ENCODE results near the gene CSTF2. TPM values are rescaled to one million over a fixed set of nuclear protein-coding genes. Genes with fewer than 3 reads are reported as not detected.

Gene CSTF2
- total and polyA plus RNA-seq, 4 donors, result 3.9 to 11.8 (median 5.3) TPM

DNA sequence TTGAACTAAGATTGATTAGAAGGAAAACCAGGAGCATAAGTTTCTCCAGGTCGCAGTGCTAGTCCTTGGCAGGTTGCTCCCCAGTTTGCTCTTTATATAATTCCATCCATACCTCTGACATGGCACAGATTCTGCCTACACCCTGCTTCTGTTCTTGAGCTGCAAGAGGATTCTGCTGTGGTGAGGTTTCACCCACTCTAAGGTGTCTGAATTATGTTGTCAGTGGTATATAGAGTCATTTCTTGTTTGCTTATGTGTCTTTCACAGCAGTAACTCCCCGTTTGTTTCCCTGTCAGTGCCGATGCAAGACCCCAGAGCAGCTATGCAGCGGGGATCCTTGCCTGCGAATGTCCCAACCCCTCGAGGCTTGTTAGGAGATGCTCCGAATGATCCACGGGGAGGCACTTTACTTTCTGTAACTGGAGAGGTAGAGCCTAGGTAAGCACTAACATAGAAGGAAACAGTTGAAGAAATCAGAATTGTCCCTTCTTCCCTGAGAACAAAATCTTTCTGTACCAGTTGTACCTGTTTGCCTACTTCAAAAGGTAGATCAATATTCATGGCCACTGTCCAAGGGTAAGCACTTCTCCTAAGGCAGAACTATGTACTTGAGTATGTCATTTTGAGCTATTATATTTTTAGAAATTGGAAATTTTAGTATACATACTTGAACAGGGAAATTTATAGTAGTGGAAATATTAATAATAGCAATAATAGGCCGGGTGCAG lies 11.2 kb downstream of the CSTF2 start:
- Histone ChIP-seq H3K27me3 (ENCODE audit: control insufficient read depth in 4 of 4, insufficient read depth in 4 of 4, low read length in 3 of 4) (no peaks in the 10 kb centered on the region), H3K27ac (ENCODE audit: low read depth in 1 of 2, low read length in 2 of 2) (no peak overlapping the region), H3K36me3 (ENCODE audit: control insufficient read depth in 4 of 4, insufficient read depth in 3 of 4, low read depth in 1 of 4, low read length in 3 of 4) (peaks cover 6 to 39% (median 18%) of the 10 kb centered on the region in 4 donors), H3K4me3 (ENCODE audit: low read depth in 1 of 3, low read length in 3 of 3) (no peak overlapping the region), H3K9ac (ENCODE audit: low read depth in 1 of 2, low read length in 2 of 2) (no peak overlapping the region), H3K9me3 (ENCODE audit: control insufficient read depth in 4 of 4, low read length in 3 of 4) (no peaks in the 10 kb centered on the region), H3K4me1 (ENCODE audit: control insufficient read depth in 4 of 4, insufficient read depth in 4 of 4, low read length in 3 of 4) (no peaks in the 10 kb centered on the region)
- TF ChIP-seq FOXA2 (IDR thresholded peaks at IDR 0.05) (no peak), EGR1 (IDR thresholded peaks at IDR 0.05; ENCODE audit: low read depth in 2 of 2) (no peak)
- TF ChIP-seq, protein P1, sequence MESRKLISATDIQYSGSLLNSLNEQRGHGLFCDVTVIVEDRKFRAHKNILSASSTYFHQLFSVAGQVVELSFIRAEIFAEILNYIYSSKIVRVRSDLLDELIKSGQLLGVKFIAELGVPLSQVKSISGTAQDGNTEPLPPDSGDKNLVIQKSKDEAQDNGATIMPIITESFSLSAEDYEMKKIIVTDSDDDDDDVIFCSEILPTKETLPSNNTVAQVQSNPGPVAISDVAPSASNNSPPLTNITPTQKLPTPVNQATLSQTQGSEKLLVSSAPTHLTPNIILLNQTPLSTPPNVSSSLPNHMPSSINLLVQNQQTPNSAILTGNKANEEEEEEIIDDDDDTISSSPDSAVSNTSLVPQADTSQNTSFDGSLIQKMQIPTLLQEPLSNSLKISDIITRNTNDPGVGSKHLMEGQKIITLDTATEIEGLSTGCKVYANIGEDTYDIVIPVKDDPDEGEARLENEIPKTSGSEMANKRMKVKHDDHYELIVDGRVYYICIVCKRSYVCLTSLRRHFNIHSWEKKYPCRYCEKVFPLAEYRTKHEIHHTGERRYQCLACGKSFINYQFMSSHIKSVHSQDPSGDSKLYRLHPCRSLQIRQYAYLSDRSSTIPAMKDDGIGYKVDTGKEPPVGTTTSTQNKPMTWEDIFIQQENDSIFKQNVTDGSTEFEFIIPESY (IDR thresholded peaks at IDR 0.05), result no peak
- TF ChIP-seq, protein P2, sequence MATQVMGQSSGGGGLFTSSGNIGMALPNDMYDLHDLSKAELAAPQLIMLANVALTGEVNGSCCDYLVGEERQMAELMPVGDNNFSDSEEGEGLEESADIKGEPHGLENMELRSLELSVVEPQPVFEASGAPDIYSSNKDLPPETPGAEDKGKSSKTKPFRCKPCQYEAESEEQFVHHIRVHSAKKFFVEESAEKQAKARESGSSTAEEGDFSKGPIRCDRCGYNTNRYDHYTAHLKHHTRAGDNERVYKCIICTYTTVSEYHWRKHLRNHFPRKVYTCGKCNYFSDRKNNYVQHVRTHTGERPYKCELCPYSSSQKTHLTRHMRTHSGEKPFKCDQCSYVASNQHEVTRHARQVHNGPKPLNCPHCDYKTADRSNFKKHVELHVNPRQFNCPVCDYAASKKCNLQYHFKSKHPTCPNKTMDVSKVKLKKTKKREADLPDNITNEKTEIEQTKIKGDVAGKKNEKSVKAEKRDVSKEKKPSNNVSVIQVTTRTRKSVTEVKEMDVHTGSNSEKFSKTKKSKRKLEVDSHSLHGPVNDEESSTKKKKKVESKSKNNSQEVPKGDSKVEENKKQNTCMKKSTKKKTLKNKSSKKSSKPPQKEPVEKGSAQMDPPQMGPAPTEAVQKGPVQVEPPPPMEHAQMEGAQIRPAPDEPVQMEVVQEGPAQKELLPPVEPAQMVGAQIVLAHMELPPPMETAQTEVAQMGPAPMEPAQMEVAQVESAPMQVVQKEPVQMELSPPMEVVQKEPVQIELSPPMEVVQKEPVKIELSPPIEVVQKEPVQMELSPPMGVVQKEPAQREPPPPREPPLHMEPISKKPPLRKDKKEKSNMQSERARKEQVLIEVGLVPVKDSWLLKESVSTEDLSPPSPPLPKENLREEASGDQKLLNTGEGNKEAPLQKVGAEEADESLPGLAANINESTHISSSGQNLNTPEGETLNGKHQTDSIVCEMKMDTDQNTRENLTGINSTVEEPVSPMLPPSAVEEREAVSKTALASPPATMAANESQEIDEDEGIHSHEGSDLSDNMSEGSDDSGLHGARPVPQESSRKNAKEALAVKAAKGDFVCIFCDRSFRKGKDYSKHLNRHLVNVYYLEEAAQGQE (IDR thresholded peaks at IDR 0.05), result no peak
- DNase-seq (ENCODE audit: low spot score), result no peak
- 97% methylated on average over 9 of the region's 9 CpGs for WGBS

DNA sequence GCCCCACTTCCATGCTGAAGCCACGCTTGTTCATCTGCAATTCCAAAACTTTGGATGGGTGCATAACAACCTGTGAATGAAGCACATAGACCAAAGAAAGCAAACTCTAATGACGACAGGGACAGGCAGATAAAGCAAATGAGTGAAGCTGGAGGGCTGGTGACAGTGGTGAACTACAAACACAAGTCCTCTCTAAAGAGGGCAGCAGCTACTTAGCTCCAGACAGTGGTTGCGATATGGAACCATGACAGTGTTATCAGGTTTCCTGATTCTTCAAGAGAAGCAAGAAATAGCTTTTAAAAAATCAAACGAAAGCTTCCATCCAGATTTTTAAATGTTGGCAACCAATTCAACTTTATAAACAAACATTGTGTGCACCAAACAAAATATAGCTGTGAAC lies 30.1 kb downstream of the CSTF2 start:
- H3K36me3 ChIP-seq (ENCODE audit: control insufficient read depth in 4 of 4, insufficient read depth in 3 of 4, low read depth in 1 of 4, low read length in 3 of 4), result no peaks in the 10 kb centered on the region
- no peak overlapping the region for H3K4me3 ChIP-seq (ENCODE audit: low read depth in 1 of 3, low read length in 3 of 3)
- no peak overlapping the region for H3K9ac ChIP-seq (ENCODE audit: low read depth in 1 of 2, low read length in 2 of 2)
- no peak for DNase-seq (ENCODE audit: low spot score)
- H3K9me3 ChIP-seq (ENCODE audit: control insufficient read depth in 4 of 4, low read length in 3 of 4), result no peaks in the 10 kb centered on the region
- no peaks in the 10 kb centered on the region for H3K4me1 ChIP-seq (ENCODE audit: control insufficient read depth in 4 of 4, insufficient read depth in 4 of 4, low read length in 3 of 4)
- H3K27me3 ChIP-seq (ENCODE audit: control insufficient read depth in 4 of 4, insufficient read depth in 4 of 4, low read length in 3 of 4), result no peaks in the 10 kb centered on the region
- H3K27ac ChIP-seq (ENCODE audit: low read depth in 1 of 2, low read length in 2 of 2), result no peak overlapping the region
- TF ChIP-seq HNF4A (conservative IDR thresholded peaks at IDR 0.05), result no peak
- TF ChIP-seq NR2F2 (IDR thresholded peaks at IDR 0.05), result no peak
- TF ChIP-seq RXRA (IDR thresholded peaks at IDR 0.05), result no peak
- TF ChIP-seq, protein P3, sequence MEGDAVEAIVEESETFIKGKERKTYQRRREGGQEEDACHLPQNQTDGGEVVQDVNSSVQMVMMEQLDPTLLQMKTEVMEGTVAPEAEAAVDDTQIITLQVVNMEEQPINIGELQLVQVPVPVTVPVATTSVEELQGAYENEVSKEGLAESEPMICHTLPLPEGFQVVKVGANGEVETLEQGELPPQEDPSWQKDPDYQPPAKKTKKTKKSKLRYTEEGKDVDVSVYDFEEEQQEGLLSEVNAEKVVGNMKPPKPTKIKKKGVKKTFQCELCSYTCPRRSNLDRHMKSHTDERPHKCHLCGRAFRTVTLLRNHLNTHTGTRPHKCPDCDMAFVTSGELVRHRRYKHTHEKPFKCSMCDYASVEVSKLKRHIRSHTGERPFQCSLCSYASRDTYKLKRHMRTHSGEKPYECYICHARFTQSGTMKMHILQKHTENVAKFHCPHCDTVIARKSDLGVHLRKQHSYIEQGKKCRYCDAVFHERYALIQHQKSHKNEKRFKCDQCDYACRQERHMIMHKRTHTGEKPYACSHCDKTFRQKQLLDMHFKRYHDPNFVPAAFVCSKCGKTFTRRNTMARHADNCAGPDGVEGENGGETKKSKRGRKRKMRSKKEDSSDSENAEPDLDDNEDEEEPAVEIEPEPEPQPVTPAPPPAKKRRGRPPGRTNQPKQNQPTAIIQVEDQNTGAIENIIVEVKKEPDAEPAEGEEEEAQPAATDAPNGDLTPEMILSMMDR (IDR thresholded peaks at IDR 0.05; ENCODE audit: low read depth, low read length, missing input control), result no peak
- TF ChIP-seq GABPA (IDR thresholded peaks at IDR 0.05 in 1 of 2, conservative IDR thresholded peaks at IDR 0.05 in 1 of 2), result no peak
- TF ChIP-seq EGR1 (IDR thresholded peaks at IDR 0.05; ENCODE audit: low read depth in 2 of 2), result no peak
- TF ChIP-seq, protein P1 (IDR thresholded peaks at IDR 0.05), result no peak
- no peak for TF ChIP-seq SP1 (IDR thresholded peaks at IDR 0.05)
- TF ChIP-seq, protein P4, sequence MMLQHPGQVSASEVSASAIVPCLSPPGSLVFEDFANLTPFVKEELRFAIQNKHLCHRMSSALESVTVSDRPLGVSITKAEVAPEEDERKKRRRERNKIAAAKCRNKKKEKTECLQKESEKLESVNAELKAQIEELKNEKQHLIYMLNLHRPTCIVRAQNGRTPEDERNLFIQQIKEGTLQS (IDR thresholded peaks at IDR 0.05), result no peak
- no peak for TF ChIP-seq RAD21 (IDR thresholded peaks at IDR 0.05)
- no peak for TF ChIP-seq FOXA2 (IDR thresholded peaks at IDR 0.05)
- TF ChIP-seq HNF4G (IDR thresholded peaks at IDR 0.05), result no peak
- 69% methylated on average over 4 of the region's 4 CpGs for WGBS
